Measurements from ENCODE around the gene RAB3GAP2. TPM values are rescaled to one million over a fixed set of nuclear protein-coding genes. Genes with fewer than 3 reads are reported as not detected.

Gene RAB3GAP2
- total RNA-seq, 3 donors from 2014 or later (not counting 1 experiment from before 2014, with no cell fraction given), result 47.3 to 52.7 (median 51.5) TPM

GRCh38 chr1:220123889-220124288 is 148.4 kb downstream of the RAB3GAP2 start:
- intact Hi-C loops (cut with micrococcal nuclease), result no loop called here
- no peak overlapping the region for H3K4me3 Mint-ChIP-seq
- H3K9me3 ChIP-seq (ENCODE audit: control insufficient read depth, insufficient read depth, low read length), result no peaks in the 10 kb centered on the region
- ATAC-seq, result no peak
- H3K36me3 Mint-ChIP-seq, result no peaks in the 10 kb centered on the region
- TF ChIP-seq CTCF (IDR thresholded peaks at IDR 0.05), result peak; percentile 18
- peaks cover 5 to 8% of the 10 kb centered on the region in 2 donors for H3K4me1 Mint-ChIP-seq
- H3K36me3 ChIP-seq (ENCODE audit: control insufficient read depth, insufficient read depth, low read length), result peaks cover 23% of the 10 kb centered on the region
- no peaks in the 10 kb centered on the region for H3K27me3 ChIP-seq (ENCODE audit: control insufficient read depth, insufficient read depth, low read length)
- H3K4me1 ChIP-seq (ENCODE audit: control insufficient read depth, insufficient read depth, low read length), result no peaks in the 10 kb centered on the region
- no peaks in the 10 kb centered on the region for H3K27me3 Mint-ChIP-seq (ENCODE audit: low read depth in 2 of 2)
- H3K27ac ChIP-seq (ENCODE audit: low read length), result no peak overlapping the region
- no peak overlapping the region for H3K4me3 ChIP-seq (ENCODE audit: low read length)
- no peaks in the 10 kb centered on the region for H3K9me3 Mint-ChIP-seq
- no peak overlapping the region for H3K27ac Mint-ChIP-seq
- DNase-seq, result peak in 1 of 2 donors; percentile 27

DNA sequence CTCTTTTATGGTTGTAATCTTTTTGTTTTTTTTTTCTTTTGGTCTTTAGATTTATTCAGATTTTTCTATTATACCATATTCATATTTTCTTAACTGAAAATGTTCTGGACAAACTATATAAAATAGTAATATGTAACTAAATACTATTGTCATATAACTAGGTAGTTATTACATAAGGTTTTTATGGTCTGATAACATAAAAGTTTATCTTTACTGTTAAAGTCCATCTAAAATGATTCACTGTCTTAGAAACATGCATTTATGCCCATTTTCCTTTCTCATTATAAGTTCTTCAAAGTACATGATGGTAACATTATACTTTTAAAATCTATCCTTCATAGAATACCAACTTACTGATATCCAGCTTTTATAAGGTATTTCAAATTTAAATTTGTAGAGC is 149.2 kb downstream of the RAB3GAP2 start:
- Histone ChIP-seq H3K4me3 (ENCODE audit: low read length) (no peak overlapping the region), H3K27ac (ENCODE audit: low read length) (no peak overlapping the region), H3K4me1 (ENCODE audit: control insufficient read depth, insufficient read depth, low read length) (no peaks in the 10 kb centered on the region), H3K36me3 (ENCODE audit: control insufficient read depth, insufficient read depth, low read length) (peaks cover 17% of the 10 kb centered on the region), H3K27me3 (ENCODE audit: control insufficient read depth, insufficient read depth, low read length) (no peaks in the 10 kb centered on the region), H3K9me3 (ENCODE audit: control insufficient read depth, insufficient read depth, low read length) (no peaks in the 10 kb centered on the region)
- Mint-ChIP-seq H3K27ac (no peak overlapping the region), H3K4me3 (no peak overlapping the region), H3K27me3 (ENCODE audit: low read depth in 2 of 2) (no peaks in the 10 kb centered on the region), H3K36me3 (no peaks in the 10 kb centered on the region), H3K9me3 (no peaks in the 10 kb centered on the region), H3K4me1 (peaks cover 5 to 8% of the 10 kb centered on the region in 2 donors)
- DNase-seq, result no peak
- ATAC-seq, result no peak
- intact Hi-C loops (cut with micrococcal nuclease), result no loop called here
- no peak for TF ChIP-seq CTCF (IDR thresholded peaks at IDR 0.05)

DNA sequence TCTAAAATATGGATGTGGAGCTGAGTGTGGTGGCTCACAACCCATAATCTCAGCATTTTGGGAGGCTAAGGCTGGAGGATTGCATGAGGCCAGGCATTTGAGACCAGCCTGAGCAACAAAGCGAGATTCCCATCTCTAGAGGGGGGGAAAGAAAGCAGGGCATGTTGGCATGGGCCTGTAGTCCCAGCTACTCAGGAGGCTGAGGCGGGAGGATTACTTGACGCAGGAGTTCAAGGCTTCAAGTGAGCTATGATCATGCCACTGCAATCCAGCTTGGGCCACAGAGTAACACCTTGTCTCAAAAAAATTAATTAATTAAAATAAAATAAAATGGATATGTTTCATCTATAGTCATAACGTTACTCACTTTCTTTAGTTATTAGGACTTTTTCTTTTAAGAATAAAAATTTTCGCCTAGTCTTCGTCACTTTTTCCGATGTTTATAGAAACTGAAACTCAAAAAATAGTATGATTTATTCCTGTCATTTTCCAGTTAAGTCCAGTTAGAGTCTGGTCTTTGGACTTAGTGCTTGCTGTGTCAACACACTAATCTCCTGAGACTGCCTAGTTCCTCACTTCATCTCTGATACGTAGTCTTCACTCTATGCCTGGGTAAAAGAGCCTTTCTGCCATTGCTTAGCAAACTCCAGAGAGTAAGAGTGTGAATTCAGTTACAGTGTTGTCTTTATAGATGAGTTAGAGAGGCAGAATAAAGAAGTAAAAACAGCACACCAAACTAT is 150.3 kb downstream of the RAB3GAP2 start:
- ATAC-seq (no peak), DNase-seq (no peak)
- Mint-ChIP-seq H3K27ac (no peak overlapping the region), H3K4me1 (peaks cover 5 to 8% of the 10 kb centered on the region in 2 donors), H3K4me3 (no peak overlapping the region), H3K36me3 (no peaks in the 10 kb centered on the region), H3K9me3 (no peaks in the 10 kb centered on the region), H3K27me3 (ENCODE audit: low read depth in 2 of 2) (no peaks in the 10 kb centered on the region)
- intact Hi-C loops (cut with micrococcal nuclease), result no loop called here
- Histone ChIP-seq H3K4me3 (ENCODE audit: low read length) (no peak overlapping the region), H3K27me3 (ENCODE audit: control insufficient read depth, insufficient read depth, low read length) (no peaks in the 10 kb centered on the region), H3K9me3 (ENCODE audit: control insufficient read depth, insufficient read depth, low read length) (no peaks in the 10 kb centered on the region), H3K4me1 (ENCODE audit: control insufficient read depth, insufficient read depth, low read length) (no peaks in the 10 kb centered on the region), H3K27ac (ENCODE audit: low read length) (no peak overlapping the region), H3K36me3 (ENCODE audit: control insufficient read depth, insufficient read depth, low read length) (peaks cover 19% of the 10 kb centered on the region)
- WGBS (ENCODE audit: insufficient coverage), result 96% methylated on average over 4 of the region's 8 CpGs
- no peak for TF ChIP-seq CTCF (IDR thresholded peaks at IDR 0.05)

- intact Hi-C loops (cut with micrococcal nuclease), result no loop called here
- WGBS (ENCODE audit: insufficient coverage), result 96% methylated on average over 5 of the region's 6 CpGs
- Histone ChIP-seq H3K9me3 (ENCODE audit: control insufficient read depth, insufficient read depth, low read length) (no peaks in the 10 kb centered on the region), H3K36me3 (ENCODE audit: control insufficient read depth, insufficient read depth, low read length) (peaks cover 30% of the 10 kb centered on the region), H3K27me3 (ENCODE audit: control insufficient read depth, insufficient read depth, low read length) (no peaks in the 10 kb centered on the region), H3K4me3 (ENCODE audit: low read length) (no peak overlapping the region), H3K4me1 (ENCODE audit: control insufficient read depth, insufficient read depth, low read length) (no peaks in the 10 kb centered on the region), H3K27ac (ENCODE audit: low read length) (no peak overlapping the region)
- no peak overlapping the region for H3K27ac Mint-ChIP-seq
- H3K4me3 Mint-ChIP-seq, result no peak overlapping the region
- no peaks in the 10 kb centered on the region for H3K9me3 Mint-ChIP-seq
- no peaks in the 10 kb centered on the region for H3K27me3 Mint-ChIP-seq (ENCODE audit: low read depth in 2 of 2)
- DNase-seq, result no peak
- no peak for ATAC-seq
- H3K36me3 Mint-ChIP-seq, result no peaks in the 10 kb centered on the region
- no peak for TF ChIP-seq CTCF (IDR thresholded peaks at IDR 0.05)
- peaks cover 5% of the 10 kb centered on the region in 2 donors for H3K4me1 Mint-ChIP-seq
These were observed 153.2 kb downstream of the RAB3GAP2 start for GRCh38 chr1:220119043-220119512.
